NOMO-1 treated with dmso at 0.1 percent for 144 hours (cell line): ENCODE data around the gene ARVCF.

Experiments
- DNase-seq: peaks from one replicate; lab custom pipeline; 2025; ENCODE audit not compliant: unreplicated experiment; lab: John Stamatoyannopoulos, UW

The ARVCF gene

DNA sequence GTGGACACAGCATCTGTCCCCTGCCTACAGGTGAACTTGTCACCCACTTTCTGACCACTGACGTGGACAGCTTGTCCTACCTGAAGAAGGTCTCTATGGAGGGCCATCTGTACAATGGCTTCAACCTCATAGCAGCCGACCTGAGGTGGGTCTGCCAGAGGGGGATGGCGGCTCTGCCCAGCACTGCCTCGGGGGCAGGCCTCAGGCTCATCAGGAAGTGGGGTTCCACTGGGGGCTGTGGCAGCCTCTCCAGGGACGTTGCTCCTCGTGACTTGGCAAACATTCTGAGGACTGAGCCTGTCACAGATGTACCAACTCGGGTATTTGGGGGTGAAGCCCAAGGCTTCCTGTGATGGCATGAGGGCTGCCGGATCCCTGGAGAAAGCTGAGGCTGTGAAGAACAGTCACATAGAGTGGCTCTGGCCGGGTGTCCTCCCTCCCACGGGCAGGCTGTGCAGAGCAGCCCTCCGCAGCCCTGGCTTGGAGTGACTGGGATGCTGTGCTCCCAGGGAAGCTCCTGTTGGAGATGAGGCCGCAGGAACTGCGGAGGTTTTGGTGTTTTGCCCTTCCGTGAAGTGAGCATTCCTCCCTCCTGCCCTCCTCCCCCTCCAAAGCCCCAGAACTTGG, 36.9 kb upstream of the ARVCF start:
- no peak for DNase-seq

DNA sequence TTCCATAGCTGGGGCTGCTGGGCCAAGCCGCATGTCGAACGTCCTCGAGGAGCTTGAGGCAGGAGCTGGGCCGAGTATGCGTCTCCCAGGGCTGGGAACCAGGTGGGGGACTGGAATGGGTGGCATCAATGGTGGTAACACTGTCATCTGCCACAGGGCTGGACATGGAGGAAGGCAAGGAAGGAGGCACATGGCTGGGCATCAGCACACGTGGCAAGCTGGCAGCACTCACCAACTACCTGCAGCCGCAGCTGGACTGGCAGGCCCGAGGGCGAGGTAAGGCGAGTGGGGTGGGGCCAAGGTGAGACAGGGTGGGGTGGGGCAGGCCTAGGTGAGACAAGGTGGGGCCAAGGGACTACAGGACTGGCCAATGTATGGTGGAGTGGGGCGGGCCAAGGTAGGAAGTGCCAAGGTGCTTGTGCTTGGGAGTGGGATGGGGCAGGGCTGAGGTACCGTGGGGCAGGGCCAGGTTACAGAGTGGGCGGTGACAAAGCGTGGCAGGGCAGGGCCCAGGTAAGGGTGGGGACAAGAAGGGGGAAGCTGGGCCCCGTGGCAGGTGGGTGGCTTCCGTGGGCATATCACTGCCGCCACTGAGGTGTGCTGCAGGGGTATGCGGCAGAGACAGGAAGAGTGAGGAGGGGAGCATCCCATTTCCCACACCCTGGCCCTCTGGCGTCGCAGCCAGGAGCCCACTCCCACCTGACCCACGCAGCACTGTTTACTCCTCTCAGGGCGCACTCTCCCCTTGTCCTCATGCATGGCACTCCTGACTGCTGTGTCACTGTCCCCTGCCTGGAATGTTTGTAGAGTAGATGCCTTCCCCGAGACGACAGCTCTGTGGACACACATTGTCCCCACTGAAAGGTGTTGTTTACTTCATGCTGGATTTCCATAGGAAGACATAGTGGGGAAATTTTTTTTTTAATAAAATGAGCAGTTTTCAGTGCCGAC, 36.0 kb upstream of the ARVCF start:
- no peak for DNase-seq

DNA sequence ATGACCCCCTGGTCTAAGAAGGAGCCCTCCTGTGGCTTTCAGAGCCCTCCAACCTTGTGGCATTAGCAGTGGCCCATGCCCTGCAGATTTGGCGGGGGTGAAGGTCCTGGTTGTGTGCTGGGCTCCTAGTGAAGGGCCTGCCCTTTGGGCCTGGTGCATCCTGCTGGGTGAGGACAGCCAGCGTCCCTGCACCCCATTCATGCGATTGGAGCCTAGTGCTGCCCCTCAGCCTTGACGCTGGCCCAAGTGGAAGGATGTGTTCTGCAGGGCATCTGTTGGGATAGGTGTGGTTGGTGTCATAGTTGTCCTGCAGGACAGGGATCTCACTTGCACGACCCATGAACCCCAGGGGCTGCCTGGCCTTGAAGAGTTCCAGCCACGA, 35.3 kb upstream of the ARVCF start:
- no peak for DNase-seq

DNA sequence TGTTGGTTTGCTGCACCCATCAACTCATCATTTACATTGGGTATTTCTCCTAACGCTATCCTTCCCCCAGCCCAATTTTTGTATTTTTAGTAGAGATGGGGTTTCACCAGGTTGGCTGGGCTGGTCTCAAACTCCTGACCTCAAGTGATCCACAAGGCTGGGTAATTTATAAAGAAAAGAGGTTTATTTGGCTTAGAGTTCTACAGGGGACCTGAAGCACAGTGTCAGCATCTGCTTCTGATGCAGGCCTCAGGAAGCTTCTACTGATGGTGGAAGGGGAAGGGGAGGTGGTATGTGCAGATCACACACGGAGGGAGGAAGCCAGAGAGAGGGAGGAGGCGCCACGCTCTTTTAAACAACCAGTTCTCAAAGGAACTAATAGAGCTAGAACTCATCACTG, 30.1 kb upstream of the ARVCF start:
- DNase-seq, result no peak

DNA sequence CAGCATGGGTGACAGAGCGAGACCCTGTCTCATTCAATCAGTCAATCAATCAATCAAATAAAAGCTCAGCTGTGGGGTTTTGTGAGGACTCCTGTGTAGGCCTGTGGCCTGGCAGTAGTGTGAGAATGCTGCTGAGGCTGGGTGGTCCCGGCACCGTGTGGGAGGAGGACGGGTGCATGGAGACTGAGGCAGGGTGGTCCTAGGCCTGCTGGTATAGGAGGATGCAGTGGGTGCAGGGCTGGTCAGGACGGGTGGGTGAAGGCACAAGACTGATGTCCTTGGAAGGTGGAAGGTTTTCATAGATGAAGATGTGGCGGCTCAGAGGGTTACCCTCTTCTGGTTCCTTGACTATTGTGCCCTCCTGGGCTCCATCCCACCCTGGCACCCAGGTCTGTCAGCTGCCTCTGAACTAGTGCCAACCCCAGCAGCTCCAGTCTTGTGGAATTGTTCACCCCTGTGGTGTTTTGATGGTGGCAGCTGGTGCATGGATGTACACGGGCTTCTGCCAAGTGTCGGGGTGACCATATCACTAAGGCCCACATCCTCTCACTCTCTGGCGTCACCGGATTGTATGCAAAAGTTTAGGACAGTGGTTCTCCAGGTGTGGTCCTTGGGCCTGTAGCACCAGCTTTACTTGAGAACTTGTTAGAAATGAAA, 28.0 kb upstream of the ARVCF start:
- no peak for DNase-seq

DNA sequence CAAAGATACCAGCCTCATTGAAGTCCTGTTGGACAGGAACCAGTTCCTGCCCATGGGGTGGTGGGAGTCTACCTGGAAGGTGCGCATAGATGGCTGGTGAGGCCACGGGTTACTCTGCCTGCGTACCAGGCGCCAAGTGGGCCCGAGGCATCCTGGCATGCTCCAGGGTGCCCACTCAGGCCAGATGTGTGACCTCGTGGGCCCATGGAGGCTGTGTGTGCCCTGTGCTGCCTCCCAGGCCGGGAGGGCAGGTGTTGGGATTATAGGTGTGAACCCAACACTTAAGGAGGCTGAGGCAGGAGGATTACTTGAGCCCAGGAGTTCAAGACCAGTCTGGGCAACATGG, 27.3 kb upstream of the ARVCF start:
- no peak for DNase-seq

DNA sequence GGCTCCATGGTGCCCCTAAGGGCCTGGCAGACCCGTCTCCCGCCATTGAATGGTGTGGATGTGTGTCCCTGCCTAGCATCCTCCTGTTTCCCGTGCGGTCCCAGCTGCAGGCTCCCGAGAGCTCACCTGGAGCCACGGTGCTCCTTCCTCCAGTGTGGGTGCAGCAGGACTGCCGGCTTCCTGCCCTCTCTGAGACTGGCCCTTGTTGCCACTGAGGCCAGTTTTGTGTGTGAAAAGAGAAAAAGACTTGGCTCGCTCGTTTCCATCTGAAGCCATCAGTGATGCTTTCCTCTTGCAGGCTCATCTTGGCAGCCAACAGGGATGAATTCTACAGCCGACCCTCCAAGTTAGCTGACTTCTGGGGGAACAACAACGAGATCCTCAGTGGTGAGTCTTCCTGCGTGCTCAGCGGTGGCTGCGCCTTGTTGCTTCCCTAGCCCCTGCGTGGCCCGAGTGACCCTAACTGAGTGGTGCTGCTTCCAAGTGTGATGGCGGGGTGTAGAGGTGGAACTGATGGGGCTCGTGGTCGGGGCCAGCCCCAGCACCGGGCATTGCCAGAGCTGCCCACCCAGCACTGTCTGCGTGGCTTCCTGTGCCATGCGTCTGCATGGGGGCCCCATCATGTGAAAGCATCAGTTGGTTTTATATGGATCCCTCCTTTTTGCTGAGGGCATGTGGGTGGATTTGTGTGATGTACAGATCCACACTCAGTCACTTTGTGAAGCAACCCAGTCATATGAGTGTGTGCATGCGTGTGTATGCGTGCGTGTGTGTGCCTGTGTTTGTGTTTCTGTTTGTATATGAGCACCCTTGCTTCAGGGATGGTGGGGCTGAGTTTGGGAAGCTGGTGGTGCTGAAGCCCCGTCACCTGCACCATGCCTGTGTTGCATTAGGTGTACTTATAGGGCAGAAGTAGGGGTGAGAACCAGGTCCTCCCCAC, 26.7 kb upstream of the ARVCF start:
- DNase-seq, result no peak

DNA sequence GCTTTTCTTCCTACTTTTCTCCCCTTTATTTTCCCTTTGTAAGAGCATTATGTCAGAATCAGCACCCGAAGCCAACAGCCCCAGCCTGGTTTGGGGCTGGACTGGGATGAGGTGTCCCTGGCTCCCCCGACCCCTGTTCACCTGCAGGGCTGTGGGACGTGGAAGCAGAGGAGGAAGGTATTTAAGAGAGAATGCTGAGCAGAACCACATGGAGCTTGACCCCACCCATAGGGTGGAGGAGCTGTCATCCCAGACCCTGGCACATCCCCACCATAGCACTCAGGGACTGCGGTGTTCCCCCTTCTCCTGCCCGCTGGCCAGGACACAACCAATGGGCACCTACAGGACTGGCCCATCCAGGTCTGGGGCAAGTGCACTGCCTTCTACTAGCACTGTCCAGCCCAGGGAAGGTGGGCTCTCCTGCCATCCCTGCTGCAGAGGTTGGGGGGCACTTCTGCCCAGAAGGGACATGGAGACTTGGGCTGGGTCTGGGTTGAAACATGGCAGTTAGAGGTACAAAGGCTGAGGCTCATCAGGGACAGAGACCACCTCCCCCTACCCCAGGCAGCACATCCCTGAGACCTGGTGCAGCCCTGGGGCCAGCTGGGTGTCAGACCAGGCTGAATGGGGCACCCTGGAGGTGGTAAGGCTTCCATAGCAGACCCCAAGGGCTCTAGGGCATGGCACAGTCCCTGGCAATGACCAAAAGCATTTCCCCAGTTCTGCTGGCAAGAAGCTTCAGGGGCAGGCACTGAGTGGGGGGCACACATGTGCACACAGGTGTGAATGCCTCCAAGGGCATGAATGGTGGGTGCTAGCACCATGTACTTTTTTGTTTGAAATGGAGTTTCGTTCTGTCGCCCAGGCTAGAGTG, 23.9 kb upstream of the ARVCF start:
- no peak for DNase-seq

DNA sequence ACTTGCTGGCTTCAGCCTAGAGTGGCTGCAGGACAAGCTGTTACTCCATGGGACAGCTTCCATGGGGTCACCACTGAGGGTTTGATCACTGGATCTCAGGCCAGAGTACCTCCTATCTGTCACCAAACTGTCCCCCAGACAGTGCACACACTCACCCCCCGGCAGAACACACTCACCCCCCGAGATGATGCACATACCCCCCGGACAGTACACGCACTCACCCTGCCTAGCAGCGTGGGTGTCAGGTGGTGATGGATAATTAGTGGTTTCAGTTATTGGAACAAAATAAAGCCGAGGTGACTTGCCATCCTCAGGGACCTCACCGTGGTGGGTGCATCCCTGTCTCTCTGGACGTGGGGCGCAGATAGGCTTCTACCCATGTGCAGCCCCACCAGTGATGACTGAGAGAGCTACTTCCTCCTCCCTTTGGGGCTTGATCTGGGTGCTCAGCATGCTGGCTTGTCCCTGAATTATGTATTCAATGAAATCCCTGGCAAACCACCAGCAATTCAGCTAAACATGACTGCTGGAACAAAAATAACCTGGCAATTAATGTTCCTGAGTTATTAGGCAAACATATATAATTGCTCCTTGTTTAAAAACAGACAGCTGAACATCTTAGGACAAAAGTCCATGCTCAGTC, 23.2 kb upstream of the ARVCF start:
- no peak for DNase-seq

DNA sequence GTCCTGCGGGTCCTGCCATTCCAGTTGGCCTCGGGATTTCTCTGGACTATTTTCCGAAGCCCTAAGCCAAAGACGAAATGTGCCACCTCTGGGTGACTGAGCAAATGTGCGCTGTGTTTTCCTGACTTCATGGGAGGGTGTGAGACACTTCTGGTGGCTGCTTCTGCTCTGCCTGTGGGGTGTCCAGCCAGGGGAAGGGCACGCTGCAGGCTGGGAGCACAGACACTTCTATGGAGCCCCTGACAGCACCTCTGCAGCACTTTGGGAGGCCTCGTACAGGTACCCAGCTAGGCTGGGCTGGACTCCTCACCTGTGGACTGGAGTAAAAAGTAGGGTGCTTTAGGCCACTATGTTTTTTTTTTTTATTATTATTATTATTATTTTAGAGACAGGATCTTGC, 22.0 kb upstream of the ARVCF start:
- no peak for DNase-seq

DNA sequence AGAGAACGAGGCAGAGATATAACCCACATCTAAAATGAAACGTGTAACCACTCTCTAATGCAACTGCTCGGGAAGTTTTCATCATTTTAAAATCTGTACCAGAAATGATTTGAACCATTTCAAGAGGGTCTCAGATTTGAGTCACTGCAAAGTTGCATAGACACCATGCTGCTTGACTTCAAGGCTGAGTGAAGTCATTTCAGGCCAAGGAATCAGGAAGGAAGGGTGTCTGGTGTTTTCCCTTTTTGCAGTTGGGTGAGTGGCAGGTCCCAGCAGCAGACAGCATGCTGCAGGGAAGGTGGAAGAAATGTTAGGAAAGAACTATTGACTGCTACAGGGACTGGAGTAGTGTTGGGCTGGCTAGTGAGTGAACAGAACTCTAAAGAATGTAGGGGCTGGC, 20.8 kb upstream of the ARVCF start:
- DNase-seq, result no peak

DNA sequence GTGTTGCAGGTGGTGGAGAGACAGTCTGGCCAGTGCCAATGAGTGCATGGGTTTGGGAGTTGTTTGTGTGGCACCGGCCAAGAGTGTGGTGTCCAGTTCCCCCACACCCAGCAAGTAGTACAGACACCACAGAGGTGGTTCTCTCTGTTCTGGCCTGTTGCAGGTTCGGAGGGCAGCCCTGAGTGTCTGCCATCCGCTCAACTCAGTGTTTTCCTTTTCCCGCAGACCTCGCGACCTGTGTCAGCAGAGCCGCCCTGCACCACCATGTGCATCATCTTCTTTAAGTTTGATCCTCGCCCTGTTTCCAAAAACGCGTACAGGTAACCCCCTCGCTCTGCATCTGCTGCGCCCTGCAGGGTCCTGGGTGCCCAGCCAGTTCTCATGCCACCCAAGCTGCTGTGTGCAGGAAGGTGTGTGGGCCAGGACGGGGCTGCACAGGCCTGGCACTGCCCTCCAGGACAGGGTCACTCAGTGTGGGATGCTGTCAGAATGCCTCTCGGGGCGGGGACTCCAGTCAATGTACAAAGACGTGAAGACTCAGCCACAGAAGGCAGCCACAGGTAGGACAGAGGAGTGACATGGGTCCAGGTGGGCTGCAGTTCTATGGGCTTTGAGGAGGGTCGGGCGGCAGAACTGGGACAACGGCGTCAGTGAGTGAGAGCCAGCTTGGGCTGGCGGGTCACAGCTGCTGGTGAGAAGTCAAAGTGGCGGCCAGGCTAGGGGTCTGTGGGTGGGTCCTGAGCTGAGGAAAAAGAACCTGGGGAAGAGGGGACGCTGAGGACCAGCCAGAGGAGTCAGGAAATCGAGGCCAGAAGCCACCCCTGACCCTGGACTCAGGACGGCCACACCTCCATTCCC, 20.1 kb upstream of the ARVCF start:
- no peak for DNase-seq

DNA sequence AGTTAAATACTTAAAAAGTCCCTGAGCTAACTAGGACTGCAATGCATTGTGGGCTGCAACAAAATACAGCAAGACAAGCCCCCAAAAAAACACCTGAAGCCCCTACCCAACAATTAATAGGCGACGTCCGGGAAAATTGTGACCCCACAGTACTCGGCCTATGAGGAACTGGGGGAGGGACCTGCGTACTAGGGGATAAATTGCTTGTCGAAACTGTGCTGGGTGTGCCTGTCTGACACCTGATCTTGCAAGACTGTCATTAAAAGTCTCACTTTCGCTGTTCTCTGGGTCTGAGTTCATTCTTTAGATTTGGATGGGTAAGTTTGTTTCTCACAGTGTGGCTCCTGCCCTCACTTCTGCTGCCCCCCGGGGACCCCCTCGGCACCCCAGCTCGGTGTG, 19.5 kb upstream of the ARVCF start:
- no peak for DNase-seq

DNA sequence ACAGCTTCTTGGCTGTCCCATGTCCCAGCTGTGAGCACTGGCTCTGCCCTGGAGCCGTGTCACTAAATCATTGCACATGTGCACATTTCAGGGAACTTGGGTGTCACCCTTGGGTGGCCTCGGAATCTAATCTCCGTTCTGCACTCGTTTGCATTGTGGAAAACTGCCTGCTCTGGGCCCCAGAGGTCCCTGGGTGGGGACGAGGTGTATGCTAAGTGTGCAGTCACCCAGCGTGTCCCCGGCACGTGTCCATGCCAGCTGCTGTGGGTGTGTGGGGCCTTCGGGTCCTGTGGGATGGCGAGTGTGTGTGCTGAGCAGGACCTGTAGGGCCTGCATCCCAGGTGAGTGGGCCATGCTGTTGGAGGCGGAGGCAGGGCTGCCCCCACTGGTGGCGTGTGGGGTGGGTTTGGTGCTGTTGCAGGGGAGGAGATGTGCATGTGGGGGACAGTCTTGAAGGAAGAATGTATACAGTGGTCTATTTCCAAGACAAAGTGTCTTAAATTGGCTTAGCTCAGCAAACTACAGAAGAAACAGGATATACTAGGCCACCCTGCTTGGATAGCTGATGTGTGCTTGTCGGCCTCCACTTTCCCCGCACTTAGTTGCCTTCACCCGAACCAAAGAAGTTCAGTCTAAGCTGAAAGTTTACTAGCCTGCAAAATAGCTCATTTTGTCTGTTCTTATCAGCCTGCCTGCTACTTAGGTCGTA, 18.9 kb upstream of the ARVCF start:
- DNase-seq, result no peak

DNA sequence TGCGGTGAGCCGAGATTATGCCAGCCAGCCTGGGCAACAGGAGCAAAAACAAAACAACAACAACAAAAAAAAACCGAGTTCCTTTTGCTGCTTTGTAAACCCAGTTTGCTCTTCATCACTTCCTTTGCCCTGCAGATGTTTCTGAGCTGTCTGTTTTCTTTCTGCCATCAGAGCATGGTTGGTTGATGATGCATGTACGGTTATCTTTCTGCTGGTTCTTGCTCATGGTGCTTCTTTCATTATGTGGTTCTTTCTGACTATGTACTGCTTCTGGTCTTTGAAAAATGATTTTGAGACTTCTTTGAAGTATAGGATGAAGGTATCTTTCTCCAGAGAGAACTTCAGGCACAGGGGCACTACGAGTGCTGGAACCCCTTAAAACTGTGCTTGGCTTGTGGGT, 17.5 kb upstream of the ARVCF start:
- no peak for DNase-seq

DNA sequence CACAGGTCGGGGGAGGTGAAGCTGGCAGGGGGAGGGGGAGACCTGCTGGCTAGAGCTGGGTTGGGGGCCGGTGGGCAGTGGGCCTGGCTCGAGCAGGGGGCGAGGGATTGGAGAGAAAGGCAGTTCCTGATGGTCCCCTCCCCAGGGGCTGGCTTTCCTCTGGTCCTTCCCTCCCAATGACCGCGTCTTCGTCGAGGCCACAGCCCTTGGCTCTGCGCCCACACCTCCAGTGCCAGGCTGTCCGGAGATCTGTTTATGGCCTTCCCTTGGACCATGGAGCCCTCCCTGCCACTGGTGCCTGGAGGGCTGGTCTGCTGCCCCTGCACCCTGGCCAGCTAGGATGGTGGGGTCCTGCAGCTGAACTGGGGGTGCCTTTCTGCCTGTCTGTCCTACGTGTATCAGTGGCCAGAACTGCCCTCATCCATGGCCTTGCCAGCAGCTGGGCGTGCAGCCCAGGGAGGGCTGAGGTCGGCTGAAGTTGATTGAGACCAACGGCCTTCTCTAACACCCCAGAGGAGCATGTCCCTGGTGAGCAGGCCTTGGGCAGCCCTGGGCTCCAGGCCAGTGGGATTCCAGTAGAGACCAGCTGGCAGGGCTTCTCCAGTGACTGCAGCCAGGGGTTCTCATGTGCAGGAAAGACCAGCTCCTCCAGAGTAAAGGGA, 16.6 kb upstream of the ARVCF start:
- DNase-seq, result no peak

DNA sequence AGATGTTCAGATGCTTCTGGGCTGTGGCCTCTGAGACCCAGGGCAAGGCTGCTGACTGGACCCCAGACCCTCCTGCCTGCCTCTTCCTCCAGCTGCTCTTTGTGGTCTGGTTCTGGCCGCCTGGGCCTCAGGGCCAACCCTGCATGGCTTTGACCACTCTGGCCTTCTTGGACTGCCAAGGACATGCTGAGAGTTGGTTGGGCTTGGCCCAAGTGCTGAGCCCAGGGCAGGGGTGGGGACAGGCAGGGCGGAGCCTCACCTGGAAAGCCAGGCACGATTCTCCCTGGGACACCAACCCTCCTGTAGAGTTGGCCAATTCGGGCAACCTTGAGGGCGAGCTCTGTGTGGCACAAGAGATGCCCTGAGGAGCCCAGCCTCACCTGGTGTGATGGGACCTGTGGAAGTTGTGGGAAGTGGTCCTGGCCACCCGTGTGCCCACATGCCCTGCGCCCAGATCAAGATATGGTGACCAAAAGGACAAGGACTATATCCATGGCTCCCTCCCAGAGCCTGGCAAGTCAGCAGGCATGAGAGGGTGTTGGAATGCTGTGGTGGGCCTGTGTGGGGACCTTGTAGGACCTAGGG, 15.9 kb upstream of the ARVCF start:
- DNase-seq, result no peak
